PC-9 (cell line): ENCODE measurements around the gene KBTBD4. TPM values are rescaled to one million over a fixed set of nuclear protein-coding genes. Genes with fewer than 3 reads are reported as not detected.

Experiments
- BruUV-seq: library from RNA; stranded (reverse); fragments of 400-500 nt; replicated peaks from 2 replicates; lab custom pipeline; 2021; lab: Mats Ljungman, UMichigan
- CTCF ChIA-PET: fragments of 300-600 bp; sonication (Branson Sonifier 250); formaldehyde crosslinking; loops from one replicate; lab custom pipeline; 2022; ENCODE audit warnings: antibody characterized with exemption; lab: Charles Lee
- POLR2A ChIA-PET: fragments of 300-600 bp; sonication (Branson Sonifier 250); formaldehyde crosslinking; loops from one replicate; lab custom pipeline; 2022; ENCODE audit warnings: antibody characterized with exemption; ENCODE audit not compliant: unreplicated experiment; lab: Charles Lee
- DNase-seq, 2 experiments: peaks; one replicate each; pipeline versions ENCODE4 v3.0.0 to v3.0.0-alpha.2; 2015 to 2022; ENCODE audit warnings: mixed read lengths in 1 of 2
- H2AFZ ChIP-seq: fragments of 200-600 bp; sonication (generic); 2 replicates; pipeline ENCODE4 v1.8.1; 2017; ENCODE audit warnings: antibody characterized with exemption
- H3F3A ChIP-seq: fragments of 200-600 bp; sonication (generic); 2 replicates; pipeline ENCODE4 v1.8.1; 2017; ENCODE audit warnings: antibody characterized with exemption, mild to moderate bottlenecking, low read depth; ENCODE audit not compliant: insufficient read depth
- H3K27ac ChIP-seq: fragments of 200-600 bp; sonication (generic); 2 replicates; pipeline ENCODE4 v1.6.1; 2016; ENCODE audit warnings: mixed run types
- H3K27me3 ChIP-seq: fragments of 200-600 bp; sonication (generic); 2 replicates; pipeline ENCODE4 v1.6.1; 2016; ENCODE audit warnings: low read depth, mixed run types; ENCODE audit not compliant: insufficient read depth
- H3K36me3 ChIP-seq: fragments of 200-600 bp; sonication (generic); 2 replicates; pipeline ENCODE4 v1.6.1; 2016; ENCODE audit warnings: low read depth, mixed run types
- H3K4me1 ChIP-seq: fragments of 200-600 bp; sonication (generic); replicated peaks from 2 replicates; pipeline ENCODE4 v1.6.1; 2016; ENCODE audit warnings: mixed run types; ENCODE audit not compliant: insufficient read depth
- H3K4me2 ChIP-seq: fragments of 200-600 bp; sonication (generic); 2 replicates; pipeline ENCODE4 v1.6.1; 2017; ENCODE audit warnings: mixed run types
- H3K4me3 ChIP-seq: fragments of 200-600 bp; sonication (generic); 2 replicates; pipeline ENCODE4 v1.6.1; 2016; ENCODE audit warnings: mixed run types
- H3K79me2 ChIP-seq: fragments of 200-600 bp; sonication (generic); 2 replicates; pipeline ENCODE4 v1.6.1; 2017; ENCODE audit warnings: low read depth, mixed run types
- H3K9me2 ChIP-seq: fragments of 200-600 bp; sonication (generic); 2 replicates; pipeline ENCODE4 v1.8.1; 2017; ENCODE audit warnings: mild to moderate bottlenecking; ENCODE audit not compliant: insufficient read depth
- H3K9me3 ChIP-seq: fragments of 200-600 bp; sonication (generic); 2 replicates; pipeline ENCODE4 v1.8.1; 2016; ENCODE audit warnings: low read depth; ENCODE audit not compliant: insufficient read depth
- H4K20me1 ChIP-seq: fragments of 200-600 bp; sonication (generic); 2 replicates; pipeline ENCODE4 v1.8.1; 2017; ENCODE audit not compliant: insufficient read depth
- CTCF ChIP-seq: fragments of 200-600 bp; sonication (generic); conservative IDR thresholded peaks from 2 replicates; pipeline ENCODE4 v1.6.1; 2017; ENCODE audit warnings: mixed run types, antibody characterized with exemption, mild to moderate bottlenecking, moderate library complexity
- EZH2 ChIP-seq: fragments of 200-600 bp; sonication (generic); IDR thresholded peaks from 2 replicates; pipeline ENCODE4 v1.8.0; 2017; ENCODE audit warnings: antibody characterized with exemption, low read depth
- intact Hi-C: fragments of 100-400 bp; cut with micrococcal nuclease; formaldehyde crosslinking; loops from one replicate; pipeline ENCODE4 v1.10.0; 2022; ENCODE audit not compliant: unreplicated experiment
- total RNA-seq: library from RNA; stranded (reverse); gene quantifications from 2 replicates; pipeline ENCODE4 v1.2.3, GENCODE V29; 2021

Gene KBTBD4
- total RNA-seq, 1 experiment from 2014 or later: 20.3 TPM

GRCh38 chr11:47553406-47553743 lies 25.4 kb downstream of the KBTBD4 start:
- peaks cover 43% of the 10 kb centered on the region for H3K79me2 ChIP-seq
- TF ChIP-seq EZH2 (no peak), CTCF (no peak; the same call in 1 of the 2 replicates)
- intact Hi-C loops: loop anchor here (1.0 to 5.0 kb wide), 4 partner anchors 11 to 126 kb away; partner anchors contain the start of gene PSMC3
- H3K27me3 ChIP-seq: no peaks in the 10 kb centered on the region
- peak overlapping the region; percentile 28; the same call in 1 of the 2 replicates for H3K27ac ChIP-seq
- H2AFZ ChIP-seq: peak overlapping the region; percentile 60
- 0 out of 2 replicates have a peak, but pooled peaks cover 5% of the 10 kb centered on the region for H3K9me2 ChIP-seq
- H4K20me1 ChIP-seq: peaks cover 27% of the 10 kb centered on the region
- ChIA-PET CTCF (interaction anchor here (0.5 to 0.9 kb wide), 15 partner anchors 10 to 496 kb away, joined by 3 to 11 read pairs (median 4); no protein-coding TSS in a partner anchor), POLR2A (interaction anchor here (0.5 to 0.6 kb wide), 3 partner anchors 105 to 296 kb away, joined by 4 to 14 read pairs (median 6); no protein-coding TSS in a partner anchor)
- H3K36me3 ChIP-seq: peaks cover 20% of the 10 kb centered on the region
- no peaks in the 10 kb centered on the region for H3K9me3 ChIP-seq
- H3K4me3 ChIP-seq: peak overlapping the region; percentile 80
- H3K4me2 ChIP-seq: peak overlapping the region; percentile 97
- H3K4me1 ChIP-seq: peaks cover 24% of the 10 kb centered on the region
- peaks cover 33% of the 10 kb centered on the region; the same call in 1 of the 2 replicates for H3F3A ChIP-seq
- BruUV-seq: no TSS peak
- DNase-seq: no peak

- peak within 1 kb of the TSS; percentile 87 for H3K27ac ChIP-seq
- intact Hi-C loops: loop anchor here (1.0 to 5.0 kb wide), 4 partner anchors 12 to 125 kb away; partner anchors contain the start of gene PSMC3
- peak; percentile 77 to 96 for DNase-seq
- no peaks in the 10 kb centered on the region for H3K9me3 ChIP-seq
- H3K36me3 ChIP-seq: peaks cover 20% of the 10 kb centered on the region
- no peaks in the 10 kb centered on the region for H3K27me3 ChIP-seq
- peaks cover 33% of the 10 kb centered on the region; the same call in 1 of the 2 replicates for H3F3A ChIP-seq
- peaks cover 24% of the 10 kb centered on the region for H3K4me1 ChIP-seq
- peaks cover 49% of the 10 kb centered on the region for H3K79me2 ChIP-seq
- H3K4me3 ChIP-seq: peak within 1 kb of the TSS; percentile 80
- peak within 1 kb of the TSS; percentile 97 for H3K4me2 ChIP-seq
- no TSS peak for BruUV-seq
- CTCF ChIA-PET: interaction anchor here (0.5 to 1.0 kb wide), 17 partner anchors 11 to 495 kb away, joined by 3 to 11 read pairs (median 4); no protein-coding TSS in a partner anchor
- POLR2A ChIA-PET: interaction anchor here (0.5 to 0.9 kb wide), 4 partner anchors 9 to 296 kb away, joined by 4 to 14 read pairs (median 5); no protein-coding TSS in a partner anchor
- H4K20me1 ChIP-seq: peaks cover 33% of the 10 kb centered on the region
- peak within 1 kb of the TSS; percentile 89 for H2AFZ ChIP-seq
- TF ChIP-seq CTCF (peak; percentile 85), EZH2 (no peak)
- 0 out of 2 replicates have a peak, but pooled peaks cover 5% of the 10 kb centered on the region for H3K9me2 ChIP-seq
These were observed 26.0 kb downstream of the KBTBD4 start, which contains the start of gene CELF1 for GRCh38 chr11:47552566-47553405. Gene CELF1 (minus strand): TSS chr11:47553132. CDS start chr11:47499523, 53,609 bp downstream.

GRCh38 chr11:47552056-47552565 lies 26.7 kb downstream of the KBTBD4 start:
- peak; percentile 38 to 65 for DNase-seq
- Histone ChIP-seq H3K79me2 (peaks cover 56% of the 10 kb centered on the region), H3K4me2 (peak overlapping the region; percentile 77), H3K27ac (peak overlapping the region; percentile 87), H3K4me1 (peaks cover 24% of the 10 kb centered on the region), H3K27me3 (no peaks in the 10 kb centered on the region), H3K4me3 (peak overlapping the region; percentile 80), H4K20me1 (peaks cover 40% of the 10 kb centered on the region), H2AFZ (peak overlapping the region; percentile 89), H3K36me3 (peaks cover 20% of the 10 kb centered on the region), H3K9me2 (0 out of 2 replicates have a peak, but pooled peaks cover 5% of the 10 kb centered on the region), H3K9me3 (no peaks in the 10 kb centered on the region), H3F3A (peaks cover 33% of the 10 kb centered on the region; the same call in 1 of the 2 replicates)
- POLR2A ChIA-PET: interaction anchor here (0.6 to 0.9 kb wide), 4 partner anchors 8 to 318 kb away, joined by 3 to 5 read pairs (median 4); no protein-coding TSS in a partner anchor
- intact Hi-C loops: loop anchor here (5.0 kb wide), 2 partner anchors 85 to 125 kb away; partner anchors contain the start of gene PSMC3
- no TSS peak for BruUV-seq
- TF ChIP-seq CTCF (no peak), EZH2 (no peak)
- CTCF ChIA-PET: interaction anchor here (0.6 to 1.4 kb wide), 3 partner anchors 11 to 85 kb away, joined by 3 to 4 read pairs (median 3); no protein-coding TSS in a partner anchor
